ENCODE results near the gene DENND4C.

Gene DENND4C

GRCh38 chr9:19198406-19198805 lies 32.1 kb upstream of the DENND4C start:
- TF ChIP-seq REST (IDR thresholded peaks at IDR 0.05; ENCODE audit: insufficient read depth in 1 of 2, low read depth in 2 of 2, low read length in 2 of 2) (no peak), TAF1 (IDR thresholded peaks at IDR 0.05; ENCODE audit: borderline replicate concordance, insufficient read depth, low read length) (no peak), FOXP2 (optimal IDR thresholded peaks at IDR 0.05; ENCODE audit: borderline replicate concordance, extremely low read depth, extremely low read length, insufficient read depth) (no peak), SIN3A (IDR thresholded peaks at IDR 0.05; ENCODE audit: borderline replicate concordance, insufficient read depth, low read length) (no peak), POLR2AphosphoS5 (IDR thresholded peaks at IDR 0.05; ENCODE audit: low read depth, low read length) (no peak)

GRCh38 chr9:19199012-19199411 lies 31.5 kb upstream of the DENND4C start:
- TF ChIP-seq SIN3A (IDR thresholded peaks at IDR 0.05; ENCODE audit: borderline replicate concordance, insufficient read depth, low read length), result no peak

- no peak for TF ChIP-seq REST (IDR thresholded peaks at IDR 0.05; ENCODE audit: insufficient read depth in 1 of 2, low read depth in 2 of 2, low read length in 2 of 2)
- no peak for TF ChIP-seq SIN3A (IDR thresholded peaks at IDR 0.05; ENCODE audit: borderline replicate concordance, insufficient read depth, low read length)
- TF ChIP-seq FOXP2 (optimal IDR thresholded peaks at IDR 0.05; ENCODE audit: borderline replicate concordance, extremely low read depth, extremely low read length, insufficient read depth), result no peak
- TF ChIP-seq POLR2AphosphoS5 (IDR thresholded peaks at IDR 0.05; ENCODE audit: low read depth, low read length), result no peak
- TF ChIP-seq TAF1 (IDR thresholded peaks at IDR 0.05; ENCODE audit: borderline replicate concordance, insufficient read depth, low read length), result no peak
Observed at GRCh38 chr9:19200229-19200628, 30.3 kb upstream of the DENND4C start.

DNA sequence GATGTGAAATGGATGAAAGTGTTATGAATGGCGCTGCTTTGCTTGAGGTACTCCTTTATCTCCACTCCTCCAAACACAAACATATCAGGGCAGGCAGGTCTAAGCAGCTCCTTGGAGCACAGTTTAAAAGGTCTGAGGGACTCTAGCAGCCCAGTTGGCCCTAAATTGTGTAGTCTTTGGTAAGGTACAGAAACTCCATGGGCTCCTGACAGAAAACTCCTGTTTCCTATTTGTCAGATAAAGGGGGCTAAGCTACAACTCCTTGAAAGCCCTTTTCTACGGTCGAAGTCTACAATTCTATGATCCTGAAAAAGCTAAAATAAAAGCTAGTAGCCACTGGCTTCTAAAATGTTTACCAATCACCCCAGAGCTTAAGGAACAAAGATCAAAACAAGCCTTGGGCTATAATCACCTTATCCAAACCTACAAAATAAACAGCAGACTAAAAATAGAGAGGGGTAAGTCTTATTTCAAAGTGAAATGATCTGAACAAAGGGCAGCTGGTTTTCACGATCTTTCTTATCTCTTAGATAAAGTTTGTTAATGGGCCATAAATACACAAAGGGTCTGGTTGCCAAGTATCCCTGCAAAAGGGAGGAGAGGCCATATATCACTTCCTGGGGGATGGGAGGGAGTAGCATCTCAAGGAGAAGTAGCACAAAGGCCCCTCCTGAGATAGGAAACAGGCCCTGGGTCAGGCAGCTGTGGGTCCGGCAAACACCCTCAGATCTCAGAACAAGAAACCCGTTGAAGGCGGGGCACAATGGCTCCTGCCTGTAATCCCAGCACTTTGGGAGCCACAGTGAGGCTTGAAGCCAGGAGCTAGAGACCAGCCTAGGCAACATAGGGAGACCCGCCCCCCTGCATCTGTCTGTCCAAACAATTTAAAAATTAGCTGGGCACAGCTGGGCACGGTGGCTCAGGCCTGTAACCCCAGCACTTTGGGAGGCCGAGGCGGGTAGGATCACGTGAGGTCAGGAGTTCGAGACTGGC lies 28.3 kb upstream of the DENND4C start:
- TF ChIP-seq FOXP2 (optimal IDR thresholded peaks at IDR 0.05; ENCODE audit: borderline replicate concordance, extremely low read depth, extremely low read length, insufficient read depth) (no peak), POLR2AphosphoS5 (IDR thresholded peaks at IDR 0.05; ENCODE audit: low read depth, low read length) (no peak), SIN3A (IDR thresholded peaks at IDR 0.05; ENCODE audit: borderline replicate concordance, insufficient read depth, low read length) (no peak), TAF1 (IDR thresholded peaks at IDR 0.05; ENCODE audit: borderline replicate concordance, insufficient read depth, low read length) (no peak), REST (IDR thresholded peaks at IDR 0.05; ENCODE audit: insufficient read depth in 1 of 2, low read depth in 2 of 2, low read length in 2 of 2) (no peak)

DNA sequence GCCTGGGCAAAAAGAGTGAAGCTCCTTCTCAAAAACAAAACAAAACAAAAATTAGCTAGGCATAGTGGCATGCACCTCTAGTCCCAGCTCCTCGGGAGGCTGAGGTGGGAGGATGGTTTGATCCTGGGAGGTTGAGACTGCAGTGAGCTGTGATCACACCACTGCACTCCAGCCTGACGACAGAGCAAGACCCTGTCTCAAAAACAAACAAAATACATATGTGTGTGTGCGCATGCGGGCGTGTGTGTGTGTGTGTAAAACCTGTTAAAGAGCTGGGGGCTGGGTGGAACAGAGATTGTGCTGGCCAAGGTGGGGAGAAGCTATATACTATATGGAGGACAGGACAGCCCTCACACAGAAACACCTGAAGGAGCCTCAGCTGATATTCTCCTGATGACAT lies 27.4 kb upstream of the DENND4C start:
- TF ChIP-seq SIN3A (IDR thresholded peaks at IDR 0.05; ENCODE audit: borderline replicate concordance, insufficient read depth, low read length), result no peak
- no peak for TF ChIP-seq REST (IDR thresholded peaks at IDR 0.05; ENCODE audit: insufficient read depth in 1 of 2, low read depth in 2 of 2, low read length in 2 of 2)
- no peak for TF ChIP-seq TAF1 (IDR thresholded peaks at IDR 0.05; ENCODE audit: borderline replicate concordance, insufficient read depth, low read length)
- no peak for TF ChIP-seq FOXP2 (optimal IDR thresholded peaks at IDR 0.05; ENCODE audit: borderline replicate concordance, extremely low read depth, extremely low read length, insufficient read depth)
- no peak for TF ChIP-seq POLR2AphosphoS5 (IDR thresholded peaks at IDR 0.05; ENCODE audit: low read depth, low read length)

All from PFSK-1 (cell line).